SHP77 (cell line): Measurements from ENCODE around the gene MSI1.
"Not testable (repeated sequence)": the region's sequence is repeated elsewhere in the genome, so short reads cannot be mapped to it uniquely, and the experiment has no call there.

Experiments
- DNase-seq, 2 experiments: peaks; one replicate each; lab custom pipeline; 2025; lab: John Stamatoyannopoulos, UW

MSI1 gene

GRCh38 chr12:120356567-120357030 is 12.4 kb downstream of the MSI1 start:
- DNase-seq: peak; percentile 78 to 80

DNA sequence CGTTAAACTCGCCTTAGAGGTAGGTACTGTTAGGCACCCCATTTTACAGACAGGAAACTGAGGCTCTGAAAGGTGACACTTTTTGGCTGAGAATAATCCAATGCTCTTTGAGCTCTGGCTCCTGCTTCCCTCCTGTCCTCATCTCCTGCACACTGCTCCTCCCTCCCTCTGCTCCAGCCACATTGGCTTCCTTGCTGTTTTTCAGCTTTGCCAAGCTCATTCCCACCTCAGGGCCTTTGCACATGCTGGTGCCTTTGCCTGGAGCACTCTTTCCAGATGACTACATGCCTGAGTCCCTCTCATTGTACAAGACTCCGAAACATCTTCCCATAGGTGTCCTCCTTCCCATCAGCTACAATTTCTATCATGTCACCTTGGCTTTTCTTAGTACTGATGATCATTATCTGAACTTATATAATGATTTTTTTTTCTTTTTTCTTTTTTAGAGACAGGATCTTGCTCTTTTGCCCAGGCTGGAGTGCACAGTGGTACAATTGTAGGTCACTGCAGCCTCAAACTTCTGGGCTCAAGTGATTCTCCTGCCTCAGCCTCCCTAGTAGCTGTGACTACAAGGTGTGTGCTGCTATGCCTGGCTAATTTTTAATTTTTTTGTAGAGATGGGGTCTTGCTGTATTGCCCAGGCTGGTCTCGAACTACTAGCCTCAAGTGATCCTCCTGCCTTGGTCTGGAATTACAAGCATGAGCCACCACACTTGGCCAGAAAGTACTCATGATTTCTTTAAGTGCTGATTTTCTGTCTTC is 15.2 kb downstream of the MSI1 start:
- DNase-seq: no peak

GRCh38 chr12:120353136-120353535 is 15.8 kb downstream of the MSI1 start:
- no peak for DNase-seq

DNA sequence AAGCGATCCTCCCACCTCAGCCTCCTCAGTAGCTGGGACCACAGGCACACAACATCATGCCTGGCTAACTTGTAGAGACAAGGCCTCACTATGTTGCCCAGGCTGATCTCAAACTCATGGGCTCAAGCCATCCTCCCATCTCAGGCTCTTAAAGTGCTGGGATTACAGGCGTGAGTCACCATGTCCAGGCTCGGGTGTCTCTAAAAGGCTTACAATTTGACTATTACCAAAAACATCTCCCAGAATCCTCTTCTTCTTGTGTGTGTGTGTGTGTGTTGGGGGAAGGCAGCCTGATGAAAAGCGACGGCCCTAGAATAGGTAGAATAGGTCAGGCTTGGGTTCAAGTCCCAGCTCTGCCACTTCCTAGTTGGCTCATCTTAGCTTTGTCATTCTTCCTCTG is 16.8 kb downstream of the MSI1 start:
- DNase-seq: no peak

DNA sequence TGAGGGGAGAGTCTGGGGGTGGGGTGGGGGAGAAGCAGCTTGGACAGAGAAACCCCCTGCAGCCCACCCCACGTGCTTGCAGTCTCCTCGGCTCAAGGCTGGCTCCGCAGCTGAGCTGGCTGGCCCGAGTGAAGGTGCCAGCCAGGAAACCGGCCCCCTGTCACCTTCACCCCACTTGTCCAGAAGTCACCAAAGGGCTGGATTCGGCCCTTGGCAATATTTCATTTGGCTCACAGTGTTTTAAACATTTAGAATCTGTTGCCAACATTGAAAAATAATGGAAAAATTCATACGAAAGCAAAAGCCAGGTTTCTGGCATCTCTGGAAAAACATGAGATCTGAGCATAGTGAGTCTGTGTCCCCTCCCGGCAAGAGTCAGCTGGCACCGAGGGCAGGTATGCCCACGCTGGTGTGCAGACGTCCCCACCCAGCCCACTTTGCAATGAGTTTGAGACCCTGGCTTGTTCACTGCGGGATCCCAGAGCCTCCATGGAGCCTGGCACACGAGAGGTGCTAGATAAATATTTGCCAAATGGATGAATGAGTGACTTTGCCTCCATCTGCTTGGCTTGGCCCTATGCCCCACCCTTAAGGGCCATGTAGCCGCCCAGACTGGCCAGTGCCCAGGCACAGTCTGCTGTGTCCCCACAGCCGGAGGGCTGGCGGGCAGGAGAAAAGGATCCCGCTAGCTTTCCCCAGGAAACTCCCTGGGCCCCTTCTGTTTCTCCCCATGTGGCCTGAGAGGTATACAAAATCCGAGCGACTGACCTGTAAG is 18.2 kb downstream of the MSI1 start:
- peak; percentile 59 to 78 for DNase-seq

- DNase-seq: no peak
Observed at GRCh38 chr12:120347766-120348165, 21.2 kb downstream of the MSI1 start.

GRCh38 chr12:120346681-120347080 is 22.3 kb downstream of the MSI1 start:
- DNase-seq: no peak

DNA sequence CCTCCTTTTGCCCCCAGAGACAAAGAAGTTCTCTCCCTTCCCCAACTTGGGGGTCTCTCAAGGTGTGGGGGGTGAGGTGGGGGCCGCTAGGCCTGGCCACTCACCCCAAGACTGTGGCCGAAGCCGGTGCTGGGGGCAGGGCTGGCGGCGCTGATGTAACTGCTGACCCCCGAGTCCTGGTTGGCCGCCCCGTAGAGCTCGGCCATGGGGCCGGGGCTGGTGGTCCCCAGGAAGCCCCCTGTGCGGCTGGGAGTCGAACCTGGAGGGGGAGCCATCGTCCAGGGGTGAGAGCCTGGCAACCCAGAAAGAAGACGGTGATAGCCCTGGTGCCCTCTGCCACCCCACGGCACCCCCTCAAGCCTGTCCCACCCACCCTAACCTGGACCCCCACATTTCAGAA is 22.9 kb downstream of the MSI1 start:
- DNase-seq: no peak

DNA sequence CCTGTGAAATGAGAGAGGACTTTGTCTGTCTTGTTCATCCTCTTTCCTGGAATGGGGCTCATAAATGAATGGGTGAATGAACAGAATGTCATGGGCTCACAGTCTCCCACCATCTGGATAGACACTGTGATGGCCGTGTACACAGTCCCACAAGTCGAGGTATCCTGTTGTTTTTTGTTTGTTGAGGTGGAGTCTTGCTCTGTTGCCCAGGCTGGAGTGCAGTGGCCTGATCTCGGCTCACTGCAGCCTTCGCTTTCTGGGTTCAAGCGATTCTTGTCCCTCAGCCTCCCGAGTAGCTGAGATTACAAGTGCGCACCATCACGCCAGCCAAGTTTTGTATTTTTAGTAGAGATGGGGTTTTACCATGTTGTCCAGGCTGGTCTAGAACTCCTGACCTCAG is 25.3 kb downstream of the MSI1 start:
- DNase-seq: no peak

GRCh38 chr12:120343039-120343537 is 25.9 kb downstream of the MSI1 start:
- DNase-seq: no peak

DNA sequence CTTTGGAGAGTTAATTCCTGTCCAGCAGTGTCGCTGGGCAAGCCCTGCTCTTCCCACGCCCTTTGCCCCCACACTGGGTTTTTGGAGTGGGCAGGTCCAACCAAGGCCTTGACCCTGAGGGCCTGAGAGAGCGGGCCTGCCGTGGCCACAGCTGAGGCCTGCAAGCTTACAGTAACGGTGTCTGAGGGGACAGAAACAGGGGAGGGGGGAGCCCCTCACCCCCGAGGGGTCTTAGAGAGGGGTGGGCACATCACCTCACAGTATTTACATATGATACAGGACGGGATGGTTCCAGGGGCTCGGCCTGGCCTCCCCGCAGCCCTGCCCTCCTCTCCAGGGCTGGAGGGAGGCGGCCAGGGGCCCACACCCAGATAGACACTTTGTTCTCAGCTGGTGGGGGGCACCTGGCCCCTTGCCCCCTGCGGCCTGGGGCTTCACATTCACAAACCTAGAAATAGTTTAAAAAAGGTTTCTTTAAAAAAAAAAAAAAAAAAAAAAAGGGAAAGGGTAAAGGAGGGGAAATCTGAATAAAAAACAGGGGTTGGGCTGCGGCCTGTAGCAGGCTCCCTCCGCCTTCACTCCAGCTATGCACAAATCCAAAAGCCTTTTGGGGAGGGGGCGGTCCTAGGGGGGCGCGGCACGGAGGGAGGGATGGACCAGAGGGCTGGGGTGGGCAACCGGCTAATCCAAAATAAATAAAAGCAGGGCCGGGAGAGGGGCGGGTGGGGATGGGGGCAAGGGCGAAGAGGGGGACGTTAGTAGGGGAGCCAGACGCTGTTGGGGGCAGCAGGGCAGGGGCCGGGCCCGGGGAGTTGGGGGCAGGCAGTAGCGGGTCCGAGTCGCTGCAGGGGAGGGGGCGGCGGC is 26.6 kb downstream of the MSI1 start:
- DNase-seq: no peak

- no peak for DNase-seq
Observed at GRCh38 chr12:120339256-120339655, 29.7 kb downstream of the MSI1 start.

- DNase-seq: no peak
Observed at GRCh38 chr12:120337730-120338129, 31.2 kb downstream of the MSI1 start.

- not testable (repeated sequence) for DNase-seq
Observed at GRCh38 chr12:120336392-120336791, 32.6 kb downstream of the MSI1 start.

DNA sequence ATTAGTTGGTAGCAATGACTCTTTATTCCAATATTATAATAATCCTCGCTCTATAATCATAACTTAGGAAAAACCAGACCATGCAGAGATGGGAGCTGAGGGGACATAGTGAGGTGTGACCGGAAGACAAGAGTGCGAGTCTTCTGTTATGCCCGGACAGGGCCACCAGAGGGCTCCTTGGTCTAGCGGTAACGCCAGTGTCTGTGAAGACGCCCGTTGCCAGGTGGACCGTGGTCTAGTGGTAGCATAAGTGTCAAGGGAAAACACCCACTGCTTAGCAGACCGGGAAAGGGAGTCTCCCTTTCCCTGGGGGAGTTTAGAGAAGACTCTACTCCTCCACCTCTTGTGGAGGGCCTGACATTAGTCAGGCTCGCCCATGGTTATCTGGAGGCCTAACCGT is 33.5 kb downstream of the MSI1 start:
- DNase-seq: peak; percentile 71 to 83

GRCh38 chr12:120332523-120332922 is 36.4 kb downstream of the MSI1 start:
- no peak for DNase-seq

- no peak for DNase-seq
Observed at GRCh38 chr12:120332041-120332440, 36.9 kb downstream of the MSI1 start.

DNA sequence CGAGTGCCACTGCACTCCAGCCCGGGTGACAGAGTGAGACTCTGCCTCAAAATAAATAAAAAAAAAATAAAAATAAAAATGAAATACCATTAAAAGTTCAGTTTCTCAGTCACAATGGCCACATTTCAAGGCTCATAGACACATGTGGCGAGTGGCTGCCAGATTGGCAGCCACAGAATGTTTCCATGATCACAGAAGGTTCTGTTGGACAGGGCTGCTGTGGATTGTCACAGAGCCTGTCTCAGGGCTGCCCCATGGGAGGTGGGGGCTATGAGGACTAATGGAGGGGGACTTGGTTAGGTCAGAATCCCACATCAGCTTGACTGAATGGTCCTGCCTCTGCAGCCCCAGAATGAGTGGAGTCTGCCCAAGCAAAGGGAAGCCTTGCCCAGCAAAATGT is 37.6 kb downstream of the MSI1 start:
- DNase-seq: no peak

DNA sequence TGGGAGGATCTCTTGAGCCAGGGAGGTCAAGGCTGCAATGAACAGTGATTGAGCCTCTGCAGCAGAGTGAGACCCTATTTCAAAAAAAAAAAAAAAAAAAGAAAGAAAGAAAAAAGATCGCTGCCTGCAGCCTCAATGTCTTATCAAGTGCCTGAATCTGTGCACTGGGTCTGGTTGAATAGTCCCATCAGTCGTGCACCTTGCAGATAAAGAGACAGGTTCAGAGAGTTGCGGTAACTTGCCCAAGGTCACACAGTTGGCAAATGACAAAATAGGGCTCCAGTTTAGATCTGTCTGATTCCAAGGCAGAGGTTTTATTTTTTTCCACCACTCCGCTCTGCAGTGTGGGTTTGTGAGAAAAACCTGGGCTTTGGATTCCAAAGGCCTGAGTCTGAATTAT is 40.7 kb downstream of the MSI1 start:
- DNase-seq: no peak

DNA sequence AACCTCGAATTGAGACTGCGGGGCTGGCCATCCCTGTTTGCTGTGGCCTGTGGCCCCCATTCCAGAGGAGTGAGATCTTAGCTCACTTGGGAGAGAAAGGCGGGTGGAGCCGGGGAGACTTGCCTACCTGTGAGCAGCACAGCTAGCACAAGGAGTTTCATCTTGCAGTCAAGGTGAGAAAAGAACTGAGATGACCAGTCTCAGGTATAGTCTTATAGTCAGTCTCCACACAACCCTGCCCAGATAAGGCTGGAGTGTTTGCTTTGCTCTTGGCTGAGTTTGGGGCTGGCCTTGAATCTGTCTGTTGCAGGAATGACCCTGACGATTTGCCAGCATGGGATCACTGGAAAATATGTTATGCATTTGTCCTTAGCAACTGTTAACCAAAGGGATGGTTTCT is 41.4 kb downstream of the MSI1 start, which contains the start of gene PLA2G1B:
TSS of gene PLA2G1B (minus strand) at position 187 of the 400 bp plus-strand sequence. CDS start at position 161, 26 bp downstream.
- no peak for DNase-seq

- no peak for DNase-seq
Observed at GRCh38 chr12:120324841-120325417, 44.0 kb downstream of the MSI1 start.

DNA sequence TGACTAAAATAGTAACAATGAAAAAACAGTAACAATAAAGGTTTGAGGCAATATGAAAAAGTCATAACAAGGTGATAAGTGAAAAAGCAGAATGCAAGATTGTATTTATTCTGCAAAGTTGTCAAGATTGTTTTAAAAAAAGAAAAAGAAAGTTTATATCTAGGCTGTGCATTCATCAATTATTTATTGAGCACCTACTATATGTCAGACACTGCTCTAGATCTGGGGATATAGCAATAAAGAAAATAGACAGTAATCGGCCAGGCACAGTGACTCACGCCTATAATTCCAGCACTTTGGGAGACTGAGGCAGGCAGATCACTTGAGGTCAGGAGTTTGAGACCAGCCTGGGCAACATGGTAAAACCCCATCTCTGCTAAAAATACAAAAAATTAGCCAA is 45.2 kb downstream of the MSI1 start:
- DNase-seq: no peak
